Small intestine (tissue), 7 donors: Measurements from ENCODE around the gene PEX11G. TPM values are rescaled to one million over a fixed set of nuclear protein-coding genes. Genes with fewer than 3 reads are reported as not detected.

ENCODE experiments used
- DNase-seq, 2 donors: peaks; one replicate each; pipeline versions ENCODE4 v3.0.0 to v3.0.0-alpha.2; 2013
- FAIRE-seq: peaks from 2 replicates; lab custom pipeline; 2012; peaks lifted over from hg19 to GRCh38; lab: Jason Lieb, UNC
- H3K27ac ChIP-seq, 3 donors: one replicate each; pipeline ENCODE4 v1.5.1; 2013; ENCODE audit warnings: low read length in 2 of 3, mild to moderate bottlenecking in 2 of 3, control low read depth in 1 of 3, inconsistent platforms in 1 of 3, low read depth in 1 of 3, moderate library complexity in 1 of 3
- H3K27me3 ChIP-seq, 3 donors: one replicate each; pipeline ENCODE4 v1.6.1; 2013; ENCODE audit warnings: low read length in 3 of 3, inconsistent platforms in 1 of 3; ENCODE audit not compliant: control insufficient read depth in 3 of 3, insufficient read depth in 3 of 3
- H3K36me3 ChIP-seq, 3 donors: one replicate each; pipeline ENCODE4 v1.6.1; 2013; ENCODE audit warnings: low read length in 3 of 3, inconsistent platforms in 1 of 3, low read depth in 1 of 3, mild to moderate bottlenecking in 1 of 3, moderate library complexity in 1 of 3; ENCODE audit not compliant: control insufficient read depth in 3 of 3, insufficient read depth in 2 of 3
- H3K4me1 ChIP-seq, 3 donors: one replicate each; pipeline ENCODE4 v1.6.1; 2013; ENCODE audit warnings: low read length in 2 of 3, inconsistent platforms in 1 of 3, low read depth in 1 of 3, mild to moderate bottlenecking in 1 of 3, moderate library complexity in 1 of 3; ENCODE audit not compliant: control insufficient read depth in 3 of 3, insufficient read depth in 2 of 3
- H3K4me3 ChIP-seq, 3 donors: one replicate each; pipeline ENCODE4 v1.5.1; 2013; ENCODE audit warnings: low read length in 3 of 3, control low read depth in 1 of 3, inconsistent platforms in 1 of 3, low read depth in 1 of 3, mild to moderate bottlenecking in 1 of 3, moderate library complexity in 1 of 3
- H3K9me3 ChIP-seq, 2 donors: one replicate each; pipeline ENCODE4 v1.6.1; 2013; ENCODE audit warnings: low read depth in 1 of 2, low read length in 1 of 2; ENCODE audit not compliant: control insufficient read depth in 2 of 2, insufficient read depth in 1 of 2
- WGBS, 3 donors: extraction: QIAGEN DNeasy Blood & Tissue Kit; methylation state at CpG; one replicate each; pipeline ENCODE4 v1.1.7; 2013; 5-methylcytosine and 5-hydroxymethylcytosine counted together
- polyA plus RNA-seq, 4 donors: library from polyadenylated mRNA; stranded (reverse) in 3 of 4; unstranded in 1 of 4; fragments of 200-250 nt in 3 of 4; fragments of 120-200 nt in 1 of 4; gene quantifications; one replicate each; pipeline versions ENCODE4 v1.2.1 to v1.2.3, GENCODE V29; 2013
- donor health status: healthy with polysubstance abuse.
- donor health status: control.
- donor health status: control.
- donor health status: Bipolar disorder and iron deficiency.
- donor health status: healthy.

Gene PEX11G
- polyA plus RNA-seq, 4 donors = 9.2 to 19.9 (median 14.4) TPM

DNA sequence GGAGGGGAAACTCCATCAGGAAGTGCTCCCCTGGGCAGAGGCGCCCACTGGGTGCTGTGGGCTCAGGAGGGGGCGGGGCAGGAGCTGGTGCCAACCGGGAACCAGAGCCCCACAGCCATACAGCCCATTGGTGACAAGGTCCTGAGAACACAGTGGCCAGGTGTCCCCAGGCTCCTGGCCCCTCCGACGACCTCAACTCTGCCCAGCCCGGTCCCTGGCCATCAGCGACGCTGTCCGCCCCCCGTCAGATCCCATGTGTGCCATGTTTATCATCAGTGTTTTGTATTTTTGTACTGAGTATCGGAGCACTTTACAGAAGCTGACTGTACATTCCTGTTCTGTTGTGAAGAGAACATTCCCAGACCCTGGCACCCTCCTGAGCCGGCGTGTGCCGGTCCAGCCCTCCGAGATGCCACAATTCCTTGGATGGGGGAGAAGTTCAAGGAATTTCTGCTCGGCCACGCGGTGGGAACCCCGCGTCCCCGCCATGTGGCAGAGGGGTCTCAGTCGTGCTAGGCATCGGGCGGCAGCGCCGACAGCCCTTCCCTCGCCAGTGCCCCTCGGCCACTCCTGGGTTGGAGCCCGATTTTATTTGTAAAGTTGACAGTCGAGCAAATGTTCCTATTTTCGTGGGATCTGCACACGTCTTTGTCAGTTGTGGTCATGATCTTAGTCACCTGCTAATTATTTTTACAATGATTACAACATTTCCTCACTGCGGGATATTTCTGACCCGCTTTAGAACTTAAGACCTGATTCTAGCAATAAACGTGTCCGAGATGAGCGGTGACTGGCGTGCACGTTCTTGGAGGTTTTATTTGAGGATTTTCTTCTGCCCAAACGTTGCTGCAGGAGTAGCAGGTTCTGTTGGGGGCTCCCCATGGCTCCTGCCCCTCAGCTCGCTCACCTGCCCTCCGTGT lies 16.9 kb downstream of the PEX11G start:
- Histone ChIP-seq H3K36me3 (peaks cover 14 to 71% (median 14%) of the 10 kb centered on the region in 3 donors), H3K4me3 (no peak overlapping the region), H3K27me3 (no peaks in the 10 kb centered on the region), H3K27ac (no peak overlapping the region), H3K9me3 (no peaks in the 10 kb centered on the region), H3K4me1 (no peaks in the 10 kb centered on the region)
- DNase-seq = no peak
- no peak for FAIRE-seq
- 89 to 90% (median 89%) methylated on average over 42 of the region's 42 CpGs for WGBS, 3 donors

DNA sequence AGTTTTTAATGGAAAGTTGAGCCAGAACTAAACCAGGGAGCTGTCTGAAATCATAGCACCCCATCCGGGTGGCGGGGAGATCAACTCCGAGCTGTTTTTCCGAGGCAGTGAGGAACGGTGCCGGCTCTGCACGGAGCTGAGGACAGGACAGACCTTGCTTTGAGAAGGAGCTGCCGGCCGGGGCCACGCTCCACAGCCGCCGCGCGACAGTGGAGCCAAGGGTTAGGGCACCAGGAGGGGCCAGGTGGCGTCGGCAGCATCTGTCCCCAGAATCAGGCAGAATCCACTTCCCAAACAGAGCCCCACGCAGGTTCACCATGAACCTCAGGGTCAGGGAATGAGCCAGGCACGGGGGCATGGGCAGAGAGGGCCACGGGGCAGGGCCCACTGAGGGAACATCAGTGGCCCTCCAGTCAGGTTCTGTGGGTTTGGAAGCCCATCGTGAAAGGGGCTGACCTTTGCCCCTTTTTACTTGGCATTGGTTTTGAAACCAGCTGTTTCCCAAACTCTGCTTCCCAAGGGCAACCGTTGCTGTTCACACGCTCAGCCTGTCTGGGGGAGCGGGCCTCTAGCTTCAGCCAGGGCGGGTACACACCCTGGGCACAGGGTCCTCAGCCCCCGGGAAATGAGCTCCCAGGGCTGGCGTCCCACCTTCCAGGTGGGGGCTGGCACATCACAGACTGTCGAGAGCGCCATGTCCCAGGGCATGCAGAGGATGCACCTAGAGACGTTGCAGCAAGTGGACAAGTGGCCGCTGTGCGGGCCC lies 18.1 kb downstream of the PEX11G start:
- H3K4me3 ChIP-seq = no peak overlapping the region
- no peaks in the 10 kb centered on the region for H3K27me3 ChIP-seq
- FAIRE-seq = no peak
- H3K36me3 ChIP-seq = peaks cover 14 to 77% (median 14%) of the 10 kb centered on the region in 3 donors
- no peak for DNase-seq
- 84 to 91% (median 87%) methylated on average over 31 of the region's 31 CpGs for WGBS, 3 donors
- no peaks in the 10 kb centered on the region for H3K4me1 ChIP-seq
- no peaks in the 10 kb centered on the region for H3K9me3 ChIP-seq
- H3K27ac ChIP-seq = no peak overlapping the region

GRCh38 chr19:7469669-7470285 lies 19.1 kb downstream of the PEX11G start:
- no peaks in the 10 kb centered on the region for H3K4me1 ChIP-seq
- no peak overlapping the region for H3K4me3 ChIP-seq
- no peaks in the 10 kb centered on the region for H3K9me3 ChIP-seq
- H3K36me3 ChIP-seq = peaks cover 14 to 80% (median 18%) of the 10 kb centered on the region in 3 donors
- H3K27ac ChIP-seq = no peak overlapping the region
- FAIRE-seq = no peak
- DNase-seq = no peak
- H3K27me3 ChIP-seq = no peaks in the 10 kb centered on the region
- WGBS, 3 donors = 87 to 94% (median 89%) methylated on average over 25 to 31 of the region's 31 CpGs

GRCh38 chr19:7468840-7469239 lies 20.0 kb downstream of the PEX11G start:
- H3K9me3 ChIP-seq = no peaks in the 10 kb centered on the region
- H3K4me3 ChIP-seq = no peak overlapping the region
- no peaks in the 10 kb centered on the region for H3K4me1 ChIP-seq
- no peak overlapping the region for H3K27ac ChIP-seq
- no peak for DNase-seq
- H3K27me3 ChIP-seq = no peaks in the 10 kb centered on the region
- peaks cover 14 to 88% (median 25%) of the 10 kb centered on the region in 3 donors for H3K36me3 ChIP-seq
- WGBS, 3 donors = 90 to 93% (median 92%) methylated on average over 21 to 24 of the region's 24 CpGs
- no peak for FAIRE-seq

- DNase-seq (no peak), FAIRE-seq (no peak)
- Histone ChIP-seq H3K9me3 (no peaks in the 10 kb centered on the region), H3K4me3 (no peak overlapping the region), H3K4me1 (no peaks in the 10 kb centered on the region), H3K27me3 (no peaks in the 10 kb centered on the region), H3K36me3 (peaks cover 17 to 94% (median 28%) of the 10 kb centered on the region in 3 donors), H3K27ac (no peak overlapping the region)
- 97 to 98% (median 98%) methylated on average over 84 to 86 of the region's 86 CpGs for WGBS, 3 donors
Observed at GRCh38 chr19:7467009-7467989, 21.5 kb downstream of the PEX11G start.

GRCh38 chr19:7463575-7463974 lies 25.3 kb downstream of the PEX11G start:
- H3K4me1 ChIP-seq = no peaks in the 10 kb centered on the region
- peaks cover 24 to 89% (median 26%) of the 10 kb centered on the region in 3 donors for H3K36me3 ChIP-seq
- FAIRE-seq (no peak), DNase-seq (no peak)
- no peak overlapping the region for H3K27ac ChIP-seq
- H3K4me3 ChIP-seq = no peak overlapping the region
- no peaks in the 10 kb centered on the region for H3K27me3 ChIP-seq
- no peaks in the 10 kb centered on the region for H3K9me3 ChIP-seq
- 97 to 99% (median 97%) methylated on average over 22 to 23 of the region's 23 CpGs for WGBS, 3 donors

GRCh38 chr19:7461841-7462629 lies 26.8 kb downstream of the PEX11G start:
- peaks cover 0 to under 1% of the 10 kb centered on the region in 2 donors for H3K9me3 ChIP-seq
- 89 to 95% (median 94%) methylated on average over 26 to 28 of the region's 28 CpGs for WGBS, 3 donors
- no peak overlapping the region for H3K27ac ChIP-seq
- FAIRE-seq (no peak), DNase-seq (no peak)
- no peaks in the 10 kb centered on the region for H3K27me3 ChIP-seq
- no peak overlapping the region for H3K4me3 ChIP-seq
- H3K4me1 ChIP-seq = no peaks in the 10 kb centered on the region
- peaks cover 22 to 92% (median 23%) of the 10 kb centered on the region in 3 donors for H3K36me3 ChIP-seq
